HEK293 (cell line): ENCODE results near the gene SPEG.

ENCODE experiments used
- CTCF ChIA-PET: fragments of 350-600 bp; formaldehyde crosslinking; extraction: SDS; loops from one replicate; lab custom pipeline; 2021; ENCODE audit warnings: antibody characterized with exemption; lab: Yijun Ruan, JAX
- POLR2A ChIA-PET: fragments of 300-600 bp; formaldehyde crosslinking; extraction: SDS; loops from one replicate; lab custom pipeline; 2020; ENCODE audit warnings: antibody characterized with exemption, inconsistent platforms; lab: Yijun Ruan, JAX
- H3K27ac ChIP-seq: fragments of 200-500 bp; sonication (Bioruptor generic); 2 replicates; pipeline ENCODE4 v1.5.1; 2014; ENCODE audit warnings: low read depth, low read length, control low read depth, inconsistent platforms; ENCODE audit errors: extremely low read depth
- H3K36me3 ChIP-seq, 2 experiments: fragments of 200-500 bp in 1 of 2; sonication (Bioruptor generic) in 1 of 2; 1 replicate in 1 of 2; 2 replicates in 1 of 2; pipeline ENCODE4 v1.5.1; 2014 to 2017; ENCODE audit warnings: inconsistent platforms in 2 of 2, low read length in 2 of 2; ENCODE audit not compliant: control insufficient read depth in 2 of 2, insufficient read depth in 1 of 2
- H3K4me1 ChIP-seq: fragments of 200-500 bp; sonication (Bioruptor generic); 2 replicates; pipeline ENCODE4 v1.5.1; 2014; ENCODE audit warnings: mild to moderate bottlenecking, low read length, inconsistent platforms; ENCODE audit not compliant: control insufficient read depth, insufficient read depth
- H3K4me3 ChIP-seq: 2 replicates; pipeline ENCODE4 v1.5.1; 2011; ENCODE audit warnings: low read depth, mild to moderate bottlenecking, control low read depth, low read length, moderate library complexity
- H3K9me3 ChIP-seq: fragments of 200-500 bp; sonication (Bioruptor generic); 2 replicates; pipeline ENCODE4 v1.5.1; 2014; ENCODE audit warnings: low read depth, low read length, inconsistent platforms; ENCODE audit not compliant: control insufficient read depth, insufficient read depth
- GLI4 ChIP-seq: fragments of 450-650 bp; formaldehyde crosslinking; IDR thresholded peaks from 2 replicates; pipeline ENCODE4 v1.5.1; 2016; ENCODE audit warnings: missing biosample characterization, missing genetic modification characterization
- OSR2 ChIP-seq: fragments of 450-650 bp; formaldehyde crosslinking; IDR thresholded peaks from 2 replicates; pipeline ENCODE4 v1.5.1; 2016; ENCODE audit warnings: missing biosample characterization, missing genetic modification characterization
- PATZ1 ChIP-seq: fragments of 450-650 bp; formaldehyde crosslinking; IDR thresholded peaks from 2 replicates; pipeline ENCODE4 v1.5.1; 2016; ENCODE audit warnings: missing biosample characterization, missing genetic modification characterization
- REPIN1 ChIP-seq: fragments of 450-650 bp; formaldehyde crosslinking; IDR thresholded peaks from 2 replicates; pipeline ENCODE4 v1.5.1; 2017; ENCODE audit warnings: missing biosample characterization, missing genetic modification characterization, low read depth
- SP7 ChIP-seq: fragments of 450-650 bp; formaldehyde crosslinking; IDR thresholded peaks from 2 replicates; pipeline ENCODE4 v1.5.1; 2016; ENCODE audit warnings: missing biosample characterization, missing genetic modification characterization
- ZBTB49 ChIP-seq: fragments of 450-650 bp; formaldehyde crosslinking; IDR thresholded peaks from 2 replicates; pipeline ENCODE4 v1.5.1; 2016; ENCODE audit warnings: missing biosample characterization, missing genetic modification characterization, low read depth
- ZIC2 ChIP-seq: fragments of 450-650 bp; formaldehyde crosslinking; IDR thresholded peaks from 2 replicates; pipeline ENCODE4 v1.5.1; 2016; ENCODE audit warnings: missing biosample characterization, missing genetic modification characterization
- ZNF10 ChIP-seq: fragments of 450-650 bp; formaldehyde crosslinking; IDR thresholded peaks from 2 replicates; pipeline ENCODE4 v1.5.1; 2017; ENCODE audit warnings: missing biosample characterization, missing genetic modification characterization
- ZNF133 ChIP-seq: fragments of 450-650 bp; formaldehyde crosslinking; IDR thresholded peaks from 2 replicates; pipeline ENCODE4 v1.5.1; 2016; ENCODE audit warnings: missing biosample characterization, missing genetic modification characterization
- ZNF18 ChIP-seq: fragments of 450-650 bp; formaldehyde crosslinking; IDR thresholded peaks from 2 replicates; pipeline ENCODE4 v1.5.1; 2016; ENCODE audit warnings: missing biosample characterization, missing genetic modification characterization
- ZNF214 ChIP-seq: fragments of 450-650 bp; formaldehyde crosslinking; IDR thresholded peaks from 2 replicates; pipeline ENCODE4 v1.5.1; 2017; ENCODE audit warnings: missing biosample characterization, mild to moderate bottlenecking, missing genetic modification characterization, borderline replicate concordance
- ZNF416 ChIP-seq: fragments of 450-650 bp; formaldehyde crosslinking; IDR thresholded peaks from 2 replicates; pipeline ENCODE4 v1.5.1; 2016; ENCODE audit warnings: missing biosample characterization, missing genetic modification characterization
- ZNF530 ChIP-seq: fragments of 450-650 bp; formaldehyde crosslinking; IDR thresholded peaks from 2 replicates; pipeline ENCODE4 v1.5.1; 2016; ENCODE audit warnings: low read depth, missing biosample characterization, missing genetic modification characterization
- ZNF544 ChIP-seq: fragments of 450-650 bp; formaldehyde crosslinking; IDR thresholded peaks from 2 replicates; pipeline ENCODE4 v1.5.0; 2017; ENCODE audit warnings: missing biosample characterization, missing genetic modification characterization
- ZNF600 ChIP-seq: fragments of 450-650 bp; formaldehyde crosslinking; IDR thresholded peaks from 2 replicates; pipeline ENCODE4 v1.5.1; 2016; ENCODE audit warnings: missing biosample characterization, missing genetic modification characterization
- ZNF623 ChIP-seq: fragments of 450-650 bp; formaldehyde crosslinking; IDR thresholded peaks from 2 replicates; pipeline ENCODE4 v1.5.1; 2016; ENCODE audit warnings: missing biosample characterization, missing genetic modification characterization
- ZNF785 ChIP-seq: fragments of 450-650 bp; formaldehyde crosslinking; IDR thresholded peaks from 2 replicates; pipeline ENCODE4 v1.5.1; 2016; ENCODE audit warnings: missing biosample characterization, missing genetic modification characterization
- ZNF830 ChIP-seq: fragments of 450-650 bp; IDR thresholded peaks from 2 replicates; pipeline ENCODE4 v1.5.0; 2018; ENCODE audit warnings: missing biosample characterization, missing genetic modification characterization, low read depth, mild to moderate bottlenecking, moderate library complexity
- TF ChIP-seq, protein P1 (sequence below): fragments of 450-650 bp; formaldehyde crosslinking; IDR thresholded peaks from 2 replicates; pipeline ENCODE4 v1.5.1; 2016; ENCODE audit warnings: missing biosample characterization, missing genetic modification characterization
- TF ChIP-seq, protein P2 (sequence below): fragments of 450-650 bp; formaldehyde crosslinking; IDR thresholded peaks from 2 replicates; pipeline ENCODE4 v1.5.1; 2016; ENCODE audit warnings: missing biosample characterization, missing genetic modification characterization
- TF ChIP-seq, protein P3 (sequence below): fragments of 450-650 bp; formaldehyde crosslinking; IDR thresholded peaks from 2 replicates; pipeline ENCODE4 v1.5.1; 2016; ENCODE audit warnings: missing biosample characterization, missing genetic modification characterization

Gene SPEG

DNA sequence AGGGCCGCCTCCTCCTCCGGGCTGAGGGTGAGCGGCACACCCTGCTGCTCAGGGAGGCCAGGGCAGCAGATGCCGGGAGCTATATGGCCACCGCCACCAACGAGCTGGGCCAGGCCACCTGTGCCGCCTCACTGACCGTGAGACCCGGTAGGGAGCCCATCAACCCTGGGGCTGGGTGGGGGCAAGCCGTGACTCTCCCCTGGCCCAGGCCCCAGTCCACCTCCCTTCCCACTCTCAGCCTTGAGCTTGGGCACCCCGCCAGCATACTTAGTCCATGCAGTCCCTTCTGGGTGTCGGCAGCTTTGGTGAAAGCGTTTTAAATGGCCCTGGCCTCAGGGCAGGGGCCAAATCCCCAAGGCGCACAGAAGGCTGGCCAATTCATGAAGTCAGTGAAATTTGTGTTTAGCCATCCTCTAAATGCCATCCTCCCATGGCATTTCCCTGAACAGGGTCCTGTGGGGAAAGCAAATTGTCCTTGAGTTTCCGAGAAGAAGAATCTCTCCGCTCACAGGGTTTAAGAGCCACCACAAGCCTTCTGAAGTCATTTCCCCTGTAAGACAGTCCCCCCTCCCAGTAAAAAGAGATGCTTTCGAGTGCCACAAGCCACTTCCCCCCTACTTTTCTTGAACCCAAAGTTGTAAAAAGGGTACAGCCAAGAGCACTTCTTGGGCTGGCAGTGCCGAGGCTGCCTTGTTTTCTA, 17.2 kb downstream of the SPEG start:
- Histone ChIP-seq H3K27ac (no peak overlapping the region), H3K36me3 (peaks cover 0 to 33% of the 10 kb centered on the region in 2 experiments; a peak in 1 of 3 replicates), H3K4me1 (no peaks in the 10 kb centered on the region; the same call in 1 of the 2 replicates)
- ChIA-PET CTCF (interaction anchor here (0.6 to 2.5 kb wide), 2 partner anchors 24 kb away, joined by 3 to 11 read pairs; no protein-coding TSS in a partner anchor), POLR2A (no interaction called here)
- TF ChIP-seq ZNF623 (tag by site-specific recombination) (no peak), ZNF600 (tag by site-specific recombination) (no peak), ZIC2 (peak; percentile 30; the same call in 1 of the 2 replicates), ZNF530 (tag by site-specific recombination) (no peak), ZNF785 (tag by site-specific recombination) (no peak)
- TF ChIP-seq, all 188 proteins: peak for 1
- H3K4me3 ChIP-seq: no peak overlapping the region
- no peaks in the 10 kb centered on the region for H3K9me3 ChIP-seq

DNA sequence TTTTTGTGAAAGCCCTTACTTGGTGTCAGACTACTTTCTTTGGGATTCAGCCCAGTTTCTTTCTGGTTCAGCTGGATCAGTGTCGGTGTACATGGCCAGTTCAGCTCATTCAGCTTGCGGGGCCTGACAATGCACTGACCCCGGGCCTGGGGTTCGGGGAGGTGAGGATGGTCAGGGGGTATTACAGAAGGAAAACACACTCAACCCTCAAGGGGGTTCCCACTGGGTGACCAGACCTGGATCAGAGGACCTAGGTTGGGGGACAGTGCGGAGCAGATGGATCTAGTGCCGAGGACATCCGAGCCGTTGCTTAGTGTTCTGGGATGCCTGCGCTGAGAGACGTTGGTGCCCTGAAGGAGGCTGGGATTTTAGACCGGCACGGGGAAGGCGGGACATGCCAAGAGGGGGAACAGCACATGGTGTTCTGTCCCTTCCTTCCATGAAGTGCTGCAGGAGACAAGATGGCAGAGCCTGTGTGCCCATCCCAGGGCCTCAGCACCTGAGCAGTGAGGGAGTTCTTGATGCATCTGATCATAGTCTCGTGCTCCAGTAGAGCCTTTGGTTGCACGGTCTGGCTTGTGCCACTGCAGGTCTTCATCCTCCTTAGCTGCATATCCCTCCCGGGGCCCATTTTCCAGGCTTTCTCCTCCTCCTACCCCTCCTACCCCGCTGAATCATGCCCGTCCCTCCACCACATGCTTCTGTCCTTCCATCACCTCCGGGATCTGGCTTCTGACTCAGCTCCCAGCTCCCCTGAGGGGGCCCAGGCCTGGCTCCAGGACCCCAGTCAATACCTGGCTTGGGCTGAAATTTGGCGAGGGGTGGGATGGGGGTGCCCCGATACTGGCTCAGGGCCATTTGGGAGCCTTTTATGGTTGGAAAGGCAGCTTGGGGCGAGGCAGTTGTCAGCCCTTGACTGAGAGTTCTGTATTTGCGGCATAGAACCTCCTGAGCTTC, 18.0 kb downstream of the SPEG start:
- POLR2A ChIA-PET: interaction anchor here (0.6 kb wide), 1 partner anchor 10 kb away, joined by 3 read pairs; no protein-coding TSS in a partner anchor
- CTCF ChIA-PET: interaction anchor here (0.9 to 2.5 kb wide), 7 partner anchors 12 to 190 kb away, joined by 3 to 11 read pairs (median 4); no protein-coding TSS in a partner anchor
- no peak overlapping the region for H3K27ac ChIP-seq
- no peaks in the 10 kb centered on the region for H3K9me3 ChIP-seq
- H3K36me3 ChIP-seq: peaks cover 0 to 33% of the 10 kb centered on the region in 2 experiments; a peak in 1 of 3 replicates
- no peak overlapping the region for H3K4me3 ChIP-seq
- no peaks in the 10 kb centered on the region; the same call in 1 of the 2 replicates for H3K4me1 ChIP-seq
- TF ChIP-seq ZNF600 (tag by site-specific recombination): peak; percentile 87
- TF ChIP-seq ZNF18: no peak
- no peak for TF ChIP-seq ZNF10 (tag by site-specific recombination)
- no peak for TF ChIP-seq GLI4
- TF ChIP-seq OSR2: 0 out of 2 replicates have a peak, but pooled peaks have one; percentile 21
- no peak for TF ChIP-seq ZNF544
- 0 out of 2 replicates have a peak, but pooled peaks have one; percentile 6 for TF ChIP-seq ZIC2
- TF ChIP-seq REPIN1 (tag by site-specific recombination): no peak
- TF ChIP-seq, protein P1, sequence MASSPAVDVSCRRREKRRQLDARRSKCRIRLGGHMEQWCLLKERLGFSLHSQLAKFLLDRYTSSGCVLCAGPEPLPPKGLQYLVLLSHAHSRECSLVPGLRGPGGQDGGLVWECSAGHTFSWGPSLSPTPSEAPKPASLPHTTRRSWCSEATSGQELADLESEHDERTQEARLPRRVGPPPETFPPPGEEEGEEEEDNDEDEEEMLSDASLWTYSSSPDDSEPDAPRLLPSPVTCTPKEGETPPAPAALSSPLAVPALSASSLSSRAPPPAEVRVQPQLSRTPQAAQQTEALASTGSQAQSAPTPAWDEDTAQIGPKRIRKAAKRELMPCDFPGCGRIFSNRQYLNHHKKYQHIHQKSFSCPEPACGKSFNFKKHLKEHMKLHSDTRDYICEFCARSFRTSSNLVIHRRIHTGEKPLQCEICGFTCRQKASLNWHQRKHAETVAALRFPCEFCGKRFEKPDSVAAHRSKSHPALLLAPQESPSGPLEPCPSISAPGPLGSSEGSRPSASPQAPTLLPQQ: peak; percentile 53
- TF ChIP-seq, protein P2, sequence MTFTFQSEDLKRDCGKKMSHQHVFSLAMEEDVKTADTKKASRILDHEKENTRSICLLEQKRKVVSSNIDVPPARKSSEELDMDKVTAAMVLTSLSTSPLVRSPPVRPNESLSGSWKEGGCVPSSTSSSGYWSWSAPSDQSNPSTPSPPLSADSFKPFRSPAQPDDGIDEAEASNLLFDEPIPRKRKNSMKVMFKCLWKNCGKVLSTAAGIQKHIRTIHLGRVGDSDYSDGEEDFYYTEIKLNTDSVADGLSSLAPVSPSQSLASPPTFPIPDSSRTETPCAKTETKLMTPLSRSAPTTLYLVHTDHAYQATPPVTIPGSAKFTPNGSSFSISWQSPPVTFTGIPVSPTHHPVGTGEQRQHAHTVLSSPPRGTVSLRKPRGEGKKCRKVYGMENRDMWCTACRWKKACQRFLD: no peak
- no peak for TF ChIP-seq ZBTB49 (tag by site-specific recombination)
- TF ChIP-seq ZNF830: no peak
- TF ChIP-seq SP7 (tag by site-specific recombination): 0 out of 2 replicates have a peak, but pooled peaks have one; percentile 38
- no peak for TF ChIP-seq ZNF214 (tag by site-specific recombination)
- TF ChIP-seq, protein P3, sequence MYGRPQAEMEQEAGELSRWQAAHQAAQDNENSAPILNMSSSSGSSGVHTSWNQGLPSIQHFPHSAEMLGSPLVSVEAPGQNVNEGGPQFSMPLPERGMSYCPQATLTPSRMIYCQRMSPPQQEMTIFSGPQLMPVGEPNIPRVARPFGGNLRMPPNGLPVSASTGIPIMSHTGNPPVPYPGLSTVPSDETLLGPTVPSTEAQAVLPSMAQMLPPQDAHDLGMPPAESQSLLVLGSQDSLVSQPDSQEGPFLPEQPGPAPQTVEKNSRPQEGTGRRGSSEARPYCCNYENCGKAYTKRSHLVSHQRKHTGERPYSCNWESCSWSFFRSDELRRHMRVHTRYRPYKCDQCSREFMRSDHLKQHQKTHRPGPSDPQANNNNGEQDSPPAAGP (tag by site-specific recombination): peak; percentile 37; the same call in 1 of the 2 replicates
- no peak for TF ChIP-seq ZNF416
- peak; percentile 37 for TF ChIP-seq PATZ1 (tag by site-specific recombination)
- no peak for TF ChIP-seq ZNF133
